Peyer's patch (tissue), 4 donors: Measurements from ENCODE around the gene RABL6. TPM values are rescaled to one million over a fixed set of nuclear protein-coding genes. Genes with fewer than 3 reads are reported as not detected.

ENCODE experiments used
- DNase-seq, 3 donors: peaks; one replicate each; pipeline ENCODE4 v3.0.0-alpha.2; 2017 to 2019
- H3K27ac ChIP-seq, 4 donors: fragments of 200-600 bp; sonication (generic); one replicate each; pipeline ENCODE4 v1.5.1; 2016 to 2019
- H3K27me3 ChIP-seq, 2 donors: fragments of 200-600 bp; sonication (generic); one replicate each; pipeline ENCODE4 v1.5.1; 2019
- H3K36me3 ChIP-seq, 3 donors: fragments of 200-600 bp; sonication (generic); one replicate each; pipeline ENCODE4 v1.5.1; 2016 to 2019
- H3K4me1 ChIP-seq, 4 donors: fragments of 200-600 bp; sonication (generic); one replicate each; pipeline ENCODE4 v1.5.1; 2016 to 2019
- H3K4me3 ChIP-seq, 4 donors: fragments of 200-600 bp; sonication (generic); 1 replicate in 3 of 4; 2 replicates in 1 of 4; pipeline ENCODE4 v1.5.1; 2016 to 2019; ENCODE audit warnings: mild to moderate bottlenecking in 1 of 4
- H3K9me3 ChIP-seq, 4 donors: fragments of 200-600 bp; sonication (generic); one replicate each; pipeline ENCODE4 v1.5.1; 2016 to 2019; ENCODE audit warnings: mild to moderate bottlenecking in 1 of 4
- POLR2A ChIP-seq, 2 donors: fragments of 450-650 bp; IDR thresholded peaks; one replicate each; pipeline ENCODE4 v1.5.1; 2017; ENCODE audit warnings: antibody characterized with exemption in 2 of 2, mild to moderate bottlenecking in 2 of 2, moderate library complexity in 2 of 2
- total RNA-seq, 4 donors: library from RNA; depleted of rRNA; stranded (reverse); fragments of >200 nt; gene quantifications; one replicate each; pipeline ENCODE4 v1.1.0, GENCODE V29; 2016
- TF ChIP-seq, protein P1 (sequence below), 6 experiments: fragments of 450-650 bp in 4 of 6; fragments of 200-600 bp in 2 of 6; sonication (generic) in 1 of 6; IDR thresholded peaks; one replicate each; pipeline ENCODE4 v1.5.1; 2017 to 2019; ENCODE audit warnings: antibody characterized with exemption in 6 of 6, mild to moderate bottlenecking in 3 of 6, moderate library complexity in 1 of 6

The RABL6 gene
- total RNA-seq, 4 donors from 2014 or later, result 98.4 to 187 (median 134) TPM

DNA sequence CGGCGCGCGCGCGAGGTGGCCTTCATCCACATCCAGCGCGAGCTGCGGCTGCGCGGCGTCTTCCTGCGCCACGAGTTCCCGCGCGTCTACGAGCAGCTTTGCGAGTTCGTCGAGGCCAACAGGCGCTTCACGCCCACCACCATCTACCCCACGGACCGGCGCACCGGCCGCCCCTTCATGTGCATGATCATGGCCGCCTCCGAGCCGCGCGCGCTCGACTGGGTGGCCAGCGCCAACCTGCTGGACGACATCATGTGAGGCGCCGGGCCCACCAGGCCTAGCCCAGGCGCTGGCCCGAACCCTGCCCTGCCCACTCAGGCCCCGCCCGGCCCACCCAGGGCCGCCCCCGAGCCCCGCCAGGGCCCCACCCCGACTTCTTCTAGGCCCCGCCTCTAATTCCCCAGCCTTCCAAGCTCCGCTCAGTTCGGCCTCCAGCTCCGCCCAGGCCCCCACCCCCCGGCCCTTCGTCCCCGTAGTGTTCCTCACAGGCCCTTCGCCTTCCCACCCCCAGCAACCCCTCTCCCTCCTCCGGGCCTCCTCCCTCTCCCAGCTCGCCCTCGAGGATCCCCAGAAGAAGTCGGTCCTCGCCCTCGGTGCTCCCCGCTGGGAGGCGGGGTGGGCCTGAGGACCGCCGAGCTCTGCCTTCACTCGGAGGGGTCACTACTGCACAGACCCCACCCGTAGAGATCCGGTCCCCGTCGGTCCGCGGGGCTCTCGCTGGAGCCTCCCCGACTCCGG is 39.5 kb downstream of the RABL6 start:
- no peaks in the 10 kb centered on the region for H3K9me3 ChIP-seq
- peaks cover 0 to 16% of the 10 kb centered on the region in 2 donors for H3K27me3 ChIP-seq
- TF ChIP-seq, protein P1, sequence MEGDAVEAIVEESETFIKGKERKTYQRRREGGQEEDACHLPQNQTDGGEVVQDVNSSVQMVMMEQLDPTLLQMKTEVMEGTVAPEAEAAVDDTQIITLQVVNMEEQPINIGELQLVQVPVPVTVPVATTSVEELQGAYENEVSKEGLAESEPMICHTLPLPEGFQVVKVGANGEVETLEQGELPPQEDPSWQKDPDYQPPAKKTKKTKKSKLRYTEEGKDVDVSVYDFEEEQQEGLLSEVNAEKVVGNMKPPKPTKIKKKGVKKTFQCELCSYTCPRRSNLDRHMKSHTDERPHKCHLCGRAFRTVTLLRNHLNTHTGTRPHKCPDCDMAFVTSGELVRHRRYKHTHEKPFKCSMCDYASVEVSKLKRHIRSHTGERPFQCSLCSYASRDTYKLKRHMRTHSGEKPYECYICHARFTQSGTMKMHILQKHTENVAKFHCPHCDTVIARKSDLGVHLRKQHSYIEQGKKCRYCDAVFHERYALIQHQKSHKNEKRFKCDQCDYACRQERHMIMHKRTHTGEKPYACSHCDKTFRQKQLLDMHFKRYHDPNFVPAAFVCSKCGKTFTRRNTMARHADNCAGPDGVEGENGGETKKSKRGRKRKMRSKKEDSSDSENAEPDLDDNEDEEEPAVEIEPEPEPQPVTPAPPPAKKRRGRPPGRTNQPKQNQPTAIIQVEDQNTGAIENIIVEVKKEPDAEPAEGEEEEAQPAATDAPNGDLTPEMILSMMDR (IDR thresholded peaks at IDR 0.05), result no peak
- no peak for TF ChIP-seq POLR2A (IDR thresholded peaks at IDR 0.05)
- peak overlapping the region; percentile 73 to 84 (median 78) for H3K4me3 ChIP-seq
- DNase-seq, result peak; percentile 23 to 83 (median 78)
- H3K27ac ChIP-seq, result peak overlapping the region; percentile 85 to 97 (median 92)
- peaks cover 0 to 11% (median 0%) of the 10 kb centered on the region in 3 donors for H3K36me3 ChIP-seq
- peaks cover 19 to 61% (median 39%) of the 10 kb centered on the region in 4 donors for H3K4me1 ChIP-seq

DNA sequence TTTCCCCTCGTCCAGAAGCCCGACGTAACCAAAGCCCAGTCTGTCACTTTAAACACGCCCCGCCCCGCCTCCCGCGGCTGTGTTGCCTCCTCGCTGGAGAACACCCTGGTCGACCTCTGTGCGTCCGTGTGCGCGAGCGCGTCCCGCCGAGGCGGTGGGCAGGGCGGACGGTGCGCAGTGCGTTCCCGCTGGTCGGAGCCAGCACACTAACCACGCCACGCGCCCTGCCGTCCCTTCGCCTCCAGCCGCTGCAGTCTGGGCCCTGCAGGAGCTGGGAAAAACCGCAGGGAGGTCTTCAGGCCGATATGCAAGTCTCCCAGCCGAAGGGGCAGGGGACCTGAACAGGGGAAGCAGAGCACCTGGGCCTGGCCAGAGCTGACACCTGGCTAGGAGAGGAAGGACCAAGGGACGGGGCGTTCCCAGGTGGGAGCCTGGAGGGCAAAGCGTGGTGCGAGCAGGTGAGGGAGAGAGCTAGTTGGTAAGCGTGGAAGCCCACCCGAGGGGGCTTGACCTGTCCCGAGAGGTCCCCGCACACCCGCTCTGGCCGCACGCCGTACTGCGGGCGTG is 40.2 kb downstream of the RABL6 start:
- no peaks in the 10 kb centered on the region for H3K9me3 ChIP-seq
- peak overlapping the region; percentile 85 to 97 (median 92) for H3K27ac ChIP-seq
- H3K27me3 ChIP-seq, result peaks cover 0 to 16% of the 10 kb centered on the region in 2 donors
- H3K36me3 ChIP-seq, result peaks cover 0 to 11% (median 0%) of the 10 kb centered on the region in 3 donors
- TF ChIP-seq, protein P1 (IDR thresholded peaks at IDR 0.05), result peak in 2 of 6 experiments; percentile 8 to 21
- peak; percentile 86 to 95 for TF ChIP-seq POLR2A (IDR thresholded peaks at IDR 0.05)
- H3K4me3 ChIP-seq, result peak overlapping the region; percentile 73 to 84 (median 78)
- DNase-seq, result peak; percentile 78 to 96 (median 95)
- H3K4me1 ChIP-seq, result peaks cover 19 to 59% (median 36%) of the 10 kb centered on the region in 4 donors

DNA sequence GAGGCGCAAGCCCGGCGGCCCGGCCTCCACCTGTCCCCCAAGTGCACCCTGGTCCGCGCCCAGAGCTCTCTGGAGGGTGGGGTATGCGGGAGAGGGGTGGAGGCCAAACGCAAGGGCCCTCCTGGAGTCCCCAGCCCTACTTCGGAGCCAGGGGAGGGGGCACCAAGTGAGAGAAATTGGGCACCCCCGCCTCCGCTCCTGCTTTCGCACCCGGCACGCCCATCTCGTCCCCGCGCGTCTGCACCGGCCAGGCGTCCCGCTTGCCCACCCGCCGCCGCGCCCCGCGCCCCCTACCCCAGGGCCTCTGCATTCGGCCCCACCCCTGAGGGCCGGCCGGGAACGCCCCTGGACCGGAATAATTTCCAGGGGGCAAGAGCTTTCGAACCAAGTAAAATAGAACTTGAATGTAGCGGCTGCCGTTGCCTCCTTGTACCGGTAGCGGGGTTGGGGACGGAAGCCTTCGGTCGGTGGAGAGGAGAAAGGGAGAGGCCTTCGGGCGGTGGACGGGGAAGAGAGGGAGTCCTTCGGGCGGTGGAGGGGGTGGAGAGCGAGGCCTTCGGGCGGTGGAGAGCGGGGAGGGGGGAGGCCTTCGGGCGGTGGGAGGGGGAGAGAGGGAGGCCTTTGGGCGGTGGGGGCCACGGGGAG is 40.8 kb downstream of the RABL6 start:
- DNase-seq, result peak; percentile 27 to 75 (median 67)
- Histone ChIP-seq H3K36me3 (peaks cover 0 to 11% (median 0%) of the 10 kb centered on the region in 3 donors), H3K27ac (peak overlapping the region; percentile 85 to 97 (median 92)), H3K27me3 (peaks cover 0 to 16% of the 10 kb centered on the region in 2 donors), H3K9me3 (no peaks in the 10 kb centered on the region), H3K4me1 (peaks cover 14 to 53% (median 30%) of the 10 kb centered on the region in 4 donors), H3K4me3 (peak overlapping the region; percentile 73 to 84 (median 78))
- TF ChIP-seq, protein P1 (IDR thresholded peaks at IDR 0.05), result peak in 1 of 6 experiments; percentile 7
- TF ChIP-seq POLR2A (IDR thresholded peaks at IDR 0.05), result no peak

DNA sequence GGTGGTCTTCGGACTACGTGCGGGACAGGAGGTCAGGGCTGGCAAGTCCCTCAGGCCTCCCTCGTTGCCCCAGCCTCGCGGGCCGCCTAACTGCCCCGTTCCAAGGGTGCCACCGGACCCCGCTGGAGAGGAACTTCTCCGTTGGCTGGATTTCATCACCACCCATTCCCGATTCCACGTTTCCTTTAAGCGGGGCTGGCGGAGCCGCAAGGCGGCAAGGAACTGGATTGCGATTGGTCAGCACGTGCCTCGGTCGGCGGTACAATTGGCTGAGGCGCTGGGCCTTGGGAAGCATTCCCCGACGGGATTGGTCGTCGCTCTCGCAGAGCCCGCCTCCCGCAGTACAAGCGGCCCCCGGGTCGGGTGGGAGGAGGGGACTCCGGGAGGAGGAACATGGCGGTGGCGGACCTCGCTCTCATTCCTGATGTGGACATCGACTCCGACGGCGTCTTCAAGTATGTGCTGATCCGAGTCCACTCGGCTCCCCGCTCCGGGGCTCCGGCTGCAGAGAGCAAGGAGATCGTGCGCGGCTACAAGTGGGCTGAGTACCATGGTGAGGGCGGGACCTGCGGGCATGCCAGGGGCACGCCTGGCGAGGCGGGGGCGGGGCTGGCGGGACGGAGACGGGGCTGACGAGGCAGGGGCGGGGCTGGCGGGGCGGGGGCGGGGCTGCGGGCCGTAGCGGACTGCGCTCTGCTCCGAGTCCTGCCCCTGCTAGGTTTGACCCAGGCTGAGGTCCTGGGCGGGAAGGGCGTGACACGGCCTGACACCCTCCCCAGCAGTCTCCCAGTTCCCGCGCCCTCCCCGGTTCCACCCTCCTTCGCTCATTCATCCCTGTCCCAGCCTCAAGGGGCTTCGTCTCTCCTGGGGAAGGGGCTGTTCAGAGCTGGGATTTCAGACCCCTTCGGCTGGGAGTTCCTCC is 41.6 kb downstream of the RABL6 start, which contains the start of gene PHPT1:
Gene PHPT1 (plus strand): TSS at position 372 of the 922 bp plus-strand sequence. CDS start 22 bp downstream, at position 394.
- H3K4me1 ChIP-seq, result peaks cover 9 to 45% (median 23%) of the 10 kb centered on the region in 4 donors
- TF ChIP-seq, protein P1 (IDR thresholded peaks at IDR 0.05), result peak in 1 of 6 experiments; percentile 35
- peak in 1 of 2 donors; percentile 78 for TF ChIP-seq POLR2A (IDR thresholded peaks at IDR 0.05)
- peak; percentile 98 to 99 (median 98) for DNase-seq

More for the DNA sequence above, 41.6 kb downstream of the RABL6 start, which contains the start of gene PHPT1:
- H3K27me3 ChIP-seq, result peaks cover 0 to 16% of the 10 kb centered on the region in 2 donors
- H3K36me3 ChIP-seq, result peaks cover 0 to 11% (median 0%) of the 10 kb centered on the region in 3 donors
- no peaks in the 10 kb centered on the region for H3K9me3 ChIP-seq
- peak within 1 kb of the TSS; percentile 73 to 84 (median 78) for H3K4me3 ChIP-seq
- H3K27ac ChIP-seq, result peak within 1 kb of the TSS; percentile 85 to 97 (median 92)
